ENCODE measurements around the gene VSNL1. TPM values are rescaled to one million over a fixed set of nuclear protein-coding genes. Genes with fewer than 3 reads are reported as not detected.

The VSNL1 gene
- total RNA-seq, 1 donor from 2014 or later = 94.4 TPM

GRCh38 chr2:17615728-17616351 lies 75.3 kb downstream of the VSNL1 start:
- H3K9me3 Mint-ChIP-seq = no peaks in the 10 kb centered on the region
- Histone ChIP-seq H3K36me3 (no peaks in the 10 kb centered on the region), H3F3A (ENCODE audit: low read depth) (no peaks in the 10 kb centered on the region), H3K9me3 (ENCODE audit: low read depth) (no peaks in the 10 kb centered on the region), H3K79me2 (ENCODE audit: low read depth) (no peaks in the 10 kb centered on the region), H3K4me3 (no peak overlapping the region), H3K27me3 (no peaks in the 10 kb centered on the region), H4K20me1 (ENCODE audit: low read depth) (no peaks in the 10 kb centered on the region), H2AFZ (replicated peaks) (no peak overlapping the region), H3K9ac (no peak overlapping the region), H3K4me2 (no peak overlapping the region), H3K27ac (no peak overlapping the region), H3K4me1 (no peaks in the 10 kb centered on the region)
- H3K36me3 Mint-ChIP-seq = no peaks in the 10 kb centered on the region
- TF ChIP-seq EZH2phosphoT487 (IDR thresholded peaks at IDR 0.05) (no peak), EZH2 (IDR thresholded peaks at IDR 0.05) (no peak)
- TF ChIP-seq, protein P1, sequence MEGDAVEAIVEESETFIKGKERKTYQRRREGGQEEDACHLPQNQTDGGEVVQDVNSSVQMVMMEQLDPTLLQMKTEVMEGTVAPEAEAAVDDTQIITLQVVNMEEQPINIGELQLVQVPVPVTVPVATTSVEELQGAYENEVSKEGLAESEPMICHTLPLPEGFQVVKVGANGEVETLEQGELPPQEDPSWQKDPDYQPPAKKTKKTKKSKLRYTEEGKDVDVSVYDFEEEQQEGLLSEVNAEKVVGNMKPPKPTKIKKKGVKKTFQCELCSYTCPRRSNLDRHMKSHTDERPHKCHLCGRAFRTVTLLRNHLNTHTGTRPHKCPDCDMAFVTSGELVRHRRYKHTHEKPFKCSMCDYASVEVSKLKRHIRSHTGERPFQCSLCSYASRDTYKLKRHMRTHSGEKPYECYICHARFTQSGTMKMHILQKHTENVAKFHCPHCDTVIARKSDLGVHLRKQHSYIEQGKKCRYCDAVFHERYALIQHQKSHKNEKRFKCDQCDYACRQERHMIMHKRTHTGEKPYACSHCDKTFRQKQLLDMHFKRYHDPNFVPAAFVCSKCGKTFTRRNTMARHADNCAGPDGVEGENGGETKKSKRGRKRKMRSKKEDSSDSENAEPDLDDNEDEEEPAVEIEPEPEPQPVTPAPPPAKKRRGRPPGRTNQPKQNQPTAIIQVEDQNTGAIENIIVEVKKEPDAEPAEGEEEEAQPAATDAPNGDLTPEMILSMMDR (IDR thresholded peaks at IDR 0.05) = no peak
- H3K4me3 Mint-ChIP-seq = no peak overlapping the region
- no peak overlapping the region for H3K27ac Mint-ChIP-seq
- H3K4me1 Mint-ChIP-seq = peaks cover 10% of the 10 kb centered on the region
- peaks cover 2% of the 10 kb centered on the region for H3K27me3 Mint-ChIP-seq (ENCODE audit: insufficient read depth, low read depth)
- DNase-seq (ENCODE audit: low spot score) = no peak

DNA sequence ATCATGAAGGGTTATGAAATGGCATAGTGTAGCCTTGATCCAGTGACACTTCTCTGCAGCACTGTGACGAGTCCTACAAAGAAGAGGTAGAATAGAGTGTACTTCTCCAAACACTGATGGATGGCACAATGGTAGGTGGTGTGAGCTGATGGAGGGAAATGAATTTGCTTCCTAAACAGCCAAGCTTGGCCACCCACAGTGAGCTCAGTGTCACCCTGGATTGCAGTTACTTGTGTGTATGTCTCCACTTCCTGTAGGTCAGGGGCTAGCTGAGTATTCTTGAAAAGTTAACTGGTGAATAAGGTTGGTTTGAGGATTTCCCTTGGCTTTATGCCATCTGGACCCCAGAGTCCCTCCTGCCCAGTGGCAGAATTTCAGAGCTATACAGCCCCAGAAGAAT lies 75.9 kb downstream of the VSNL1 start:
- Histone ChIP-seq H3K4me2 (no peak overlapping the region), H4K20me1 (ENCODE audit: low read depth) (no peaks in the 10 kb centered on the region), H3K27me3 (no peaks in the 10 kb centered on the region), H3K4me3 (no peak overlapping the region), H3F3A (ENCODE audit: low read depth) (no peaks in the 10 kb centered on the region), H3K9me3 (ENCODE audit: low read depth) (no peaks in the 10 kb centered on the region), H3K9ac (no peak overlapping the region), H2AFZ (replicated peaks) (no peak overlapping the region), H3K79me2 (ENCODE audit: low read depth) (no peaks in the 10 kb centered on the region), H3K4me1 (no peaks in the 10 kb centered on the region), H3K36me3 (no peaks in the 10 kb centered on the region), H3K27ac (no peak overlapping the region)
- H3K4me3 Mint-ChIP-seq = no peak overlapping the region
- peaks cover 10% of the 10 kb centered on the region for H3K4me1 Mint-ChIP-seq
- no peak for DNase-seq (ENCODE audit: low spot score)
- peaks cover 2% of the 10 kb centered on the region for H3K27me3 Mint-ChIP-seq (ENCODE audit: insufficient read depth, low read depth)
- TF ChIP-seq EZH2phosphoT487 (IDR thresholded peaks at IDR 0.05) (no peak), EZH2 (IDR thresholded peaks at IDR 0.05) (no peak)
- TF ChIP-seq, protein P1 (IDR thresholded peaks at IDR 0.05) = no peak
- no peak overlapping the region for H3K27ac Mint-ChIP-seq
- H3K36me3 Mint-ChIP-seq = no peaks in the 10 kb centered on the region
- H3K9me3 Mint-ChIP-seq = no peaks in the 10 kb centered on the region

GRCh38 chr2:17617516-17617915 lies 77.0 kb downstream of the VSNL1 start:
- Mint-ChIP-seq H3K36me3 (no peaks in the 10 kb centered on the region), H3K27me3 (ENCODE audit: insufficient read depth, low read depth) (peaks cover 2% of the 10 kb centered on the region), H3K27ac (no peak overlapping the region), H3K4me3 (no peak overlapping the region), H3K4me1 (peaks cover 11% of the 10 kb centered on the region), H3K9me3 (no peaks in the 10 kb centered on the region)
- Histone ChIP-seq H3K27me3 (no peaks in the 10 kb centered on the region), H3K36me3 (no peaks in the 10 kb centered on the region), H3K4me1 (no peaks in the 10 kb centered on the region), H3K79me2 (ENCODE audit: low read depth) (no peaks in the 10 kb centered on the region), H3K9ac (no peak overlapping the region), H3F3A (ENCODE audit: low read depth) (no peaks in the 10 kb centered on the region), H3K9me3 (ENCODE audit: low read depth) (no peaks in the 10 kb centered on the region), H3K27ac (no peak overlapping the region), H4K20me1 (ENCODE audit: low read depth) (no peaks in the 10 kb centered on the region), H3K4me3 (no peak overlapping the region), H2AFZ (replicated peaks) (no peak overlapping the region), H3K4me2 (no peak overlapping the region)
- TF ChIP-seq EZH2phosphoT487 (IDR thresholded peaks at IDR 0.05) (no peak), EZH2 (IDR thresholded peaks at IDR 0.05) (no peak)
- TF ChIP-seq, protein P1 (IDR thresholded peaks at IDR 0.05) = no peak
- DNase-seq (ENCODE audit: low spot score) = no peak
